Activated T-helper 1 cell treated with anti-CD3 and anti-CD28 coated beads, Interleukin-12 subunit alpha, Interleukin-12 subunit beta, Interleukin-2, Interleukin-4 antibody, amounts not matched to agents 30 ng/mL and 10 ng/mL and 1 ng/mL, durations not matched to agents 14 hours and 24 hours and 36 hours (primary cell): ENCODE measurements around the gene CHSY1. TPM values are rescaled to one million over a fixed set of nuclear protein-coding genes. Genes with fewer than 3 reads are reported as not detected.

ENCODE experiments used
- DNase-seq: peaks from one replicate; pipeline ENCODE4 v3.0.0; 2021; ENCODE audit warnings: low spot score
- H3K27ac Mint-ChIP-seq: one replicate; pipeline ENCODE4 v1.8.0; 2021; ENCODE audit warnings: mild to moderate bottlenecking, mixed read lengths
- H3K27me3 Mint-ChIP-seq: one replicate; pipeline ENCODE4 v1.8.0; 2022; ENCODE audit warnings: mild to moderate bottlenecking, moderate library complexity, mixed read lengths; ENCODE audit not compliant: insufficient read depth
- H3K36me3 Mint-ChIP-seq: one replicate; pipeline ENCODE4 v1.8.0; 2021; ENCODE audit warnings: low read depth, mixed read lengths
- H3K4me1 Mint-ChIP-seq: one replicate; pipeline ENCODE4 v1.8.0; 2021; ENCODE audit warnings: low read depth, mixed read lengths
- H3K4me3 Mint-ChIP-seq: one replicate; pipeline ENCODE4 v1.8.0; 2021; ENCODE audit warnings: mild to moderate bottlenecking, moderate library complexity, mixed read lengths
- H3K9me3 Mint-ChIP-seq: one replicate; pipeline ENCODE4 v1.8.0; 2021; ENCODE audit warnings: mixed read lengths
- intact Hi-C: fragments of 100-400 bp; cut with micrococcal nuclease; formaldehyde crosslinking; loops from one replicate; pipeline ENCODE4 v1.15.1; 2024
- total RNA-seq: library from RNA; stranded (reverse); gene quantifications from 2 replicates; pipeline ENCODE4 v1.2.3, GENCODE V29; 2022

Gene CHSY1
- total RNA-seq, 1 donor from 2014 or later, result 76.3 TPM

- Mint-ChIP-seq H3K27ac (peak overlapping the region; percentile 42), H3K9me3 (no peaks in the 10 kb centered on the region), H3K36me3 (peaks cover 60% of the 10 kb centered on the region), H3K27me3 (no peaks in the 10 kb centered on the region), H3K4me3 (peak overlapping the region; percentile 60), H3K4me1 (peaks cover 83% of the 10 kb centered on the region)
- intact Hi-C loops, result loop anchor here (1.0 to 5.0 kb wide), 3 partner anchors 42 to 645 kb away; partner anchors contain the start of genes ASB7 and LINS1
- DNase-seq, result no peak
Observed at GRCh38 chr15:101246824-101247745, 4.8 kb downstream of the CHSY1 start.

- Mint-ChIP-seq H3K36me3 (peaks cover 62% of the 10 kb centered on the region), H3K27ac (peak overlapping the region; percentile 42), H3K4me3 (peak overlapping the region; percentile 60), H3K27me3 (no peaks in the 10 kb centered on the region), H3K4me1 (peaks cover 90% of the 10 kb centered on the region), H3K9me3 (no peaks in the 10 kb centered on the region)
- intact Hi-C loops, result loop anchor here (5.0 kb wide), 1 partner anchor 644 kb away; the partner anchor contains the start of genes ASB7 and LINS1
- no peak for DNase-seq
Observed at GRCh38 chr15:101246391-101246790, 5.5 kb downstream of the CHSY1 start.

- H3K9me3 Mint-ChIP-seq, result no peaks in the 10 kb centered on the region
- DNase-seq, result no peak
- peaks cover 56% of the 10 kb centered on the region for H3K36me3 Mint-ChIP-seq
- H3K4me3 Mint-ChIP-seq, result peak overlapping the region; percentile 60
- intact Hi-C loops, result loop anchor here (5.0 kb wide), 1 partner anchor 643 kb away; the partner anchor contains the start of genes ASB7 and LINS1
- no peaks in the 10 kb centered on the region for H3K27me3 Mint-ChIP-seq
- H3K4me1 Mint-ChIP-seq, result peaks cover 99% of the 10 kb centered on the region
- peak overlapping the region; percentile 42 for H3K27ac Mint-ChIP-seq
Observed at GRCh38 chr15:101244889-101245668, 6.8 kb downstream of the CHSY1 start.

GRCh38 chr15:101244036-101244781 is 7.6 kb downstream of the CHSY1 start:
- H3K4me3 Mint-ChIP-seq, result peak overlapping the region; percentile 60
- intact Hi-C loops, result no loop called here
- peak overlapping the region; percentile 42 for H3K27ac Mint-ChIP-seq
- peaks cover 55% of the 10 kb centered on the region for H3K36me3 Mint-ChIP-seq
- H3K27me3 Mint-ChIP-seq, result no peaks in the 10 kb centered on the region
- DNase-seq, result no peak
- peaks cover 99% of the 10 kb centered on the region for H3K4me1 Mint-ChIP-seq
- H3K9me3 Mint-ChIP-seq, result no peaks in the 10 kb centered on the region

DNA sequence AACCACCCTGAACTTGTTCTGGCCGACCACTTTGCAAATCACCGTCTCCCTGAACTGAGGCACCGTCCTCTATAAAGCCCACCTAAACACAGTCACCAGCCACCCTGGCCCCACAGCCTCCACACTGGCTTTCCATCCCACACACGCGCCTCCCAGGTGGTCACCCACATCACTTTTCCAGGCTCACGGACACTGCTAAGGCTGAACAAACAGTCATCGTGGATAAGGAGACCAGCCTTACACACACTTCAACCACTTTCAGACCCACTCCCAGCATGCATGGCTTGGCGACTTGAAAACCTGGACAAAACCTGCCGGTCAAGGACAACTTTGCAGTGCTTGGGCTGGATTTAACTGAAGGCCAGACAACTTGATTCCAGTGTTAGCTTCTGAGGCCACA is 8.4 kb downstream of the CHSY1 start:
- DNase-seq, result no peak
- no peaks in the 10 kb centered on the region for H3K9me3 Mint-ChIP-seq
- peak overlapping the region; percentile 42 for H3K27ac Mint-ChIP-seq
- peaks cover 53% of the 10 kb centered on the region for H3K36me3 Mint-ChIP-seq
- peaks cover 99% of the 10 kb centered on the region for H3K4me1 Mint-ChIP-seq
- no peaks in the 10 kb centered on the region for H3K27me3 Mint-ChIP-seq
- H3K4me3 Mint-ChIP-seq, result peak overlapping the region; percentile 60
- intact Hi-C loops, result loop anchor here (2.0 kb wide), 1 partner anchor 37 kb away; no protein-coding TSS in a partner anchor

DNA sequence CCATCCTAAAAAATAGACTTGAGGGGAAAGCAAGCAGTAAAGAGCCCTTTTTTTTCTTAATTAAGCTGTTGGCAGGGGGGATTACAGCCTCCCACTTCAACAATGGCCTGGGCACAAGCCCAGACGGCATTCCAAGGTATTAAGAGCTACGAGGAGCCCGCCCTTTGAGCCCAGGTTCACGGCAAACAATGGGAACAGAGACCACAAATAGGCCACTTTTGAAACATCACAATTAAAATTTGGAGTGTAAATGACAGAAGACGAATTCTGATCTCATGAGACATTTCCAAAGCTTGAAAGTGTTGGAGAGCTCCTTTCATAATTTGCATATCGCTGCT is 8.9 kb downstream of the CHSY1 start:
- no peaks in the 10 kb centered on the region for H3K9me3 Mint-ChIP-seq
- H3K4me3 Mint-ChIP-seq, result peak overlapping the region; percentile 60
- peak overlapping the region; percentile 89 for H3K27ac Mint-ChIP-seq
- peaks cover 99% of the 10 kb centered on the region for H3K4me1 Mint-ChIP-seq
- H3K36me3 Mint-ChIP-seq, result peaks cover 50% of the 10 kb centered on the region
- no peaks in the 10 kb centered on the region for H3K27me3 Mint-ChIP-seq
- intact Hi-C loops, result loop anchor here (1.0 to 2.0 kb wide), 2 partner anchors 7 to 36 kb away; no protein-coding TSS in a partner anchor
- DNase-seq, result no peak

GRCh38 chr15:101242160-101242998 is 9.5 kb downstream of the CHSY1 start:
- Mint-ChIP-seq H3K27ac (peak overlapping the region; percentile 89), H3K36me3 (peaks cover 48% of the 10 kb centered on the region), H3K9me3 (no peaks in the 10 kb centered on the region)

DNA sequence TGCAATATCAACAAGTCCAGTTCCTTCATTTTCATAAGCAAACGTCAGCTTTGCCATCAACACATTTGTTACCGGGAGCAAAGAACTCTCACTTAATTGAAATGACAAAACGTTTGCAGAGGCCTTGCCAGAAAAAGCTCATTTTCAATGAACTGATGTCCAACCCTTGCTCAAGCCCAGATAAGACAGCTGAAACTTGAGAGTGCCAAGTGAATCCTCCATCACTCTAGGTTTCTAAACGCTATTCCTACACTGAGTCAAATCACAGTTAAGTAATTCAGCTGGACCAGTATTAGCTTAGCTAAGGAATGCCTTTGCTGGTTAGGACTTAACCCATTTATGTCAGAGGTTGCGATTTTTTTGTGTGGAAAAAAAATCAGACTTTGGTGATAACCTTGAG is 11.5 kb downstream of the CHSY1 start:
- peak overlapping the region; percentile 7 for H3K27ac Mint-ChIP-seq
- intact Hi-C loops, result no loop called here
- H3K4me1 Mint-ChIP-seq, result peaks cover 91% of the 10 kb centered on the region
- H3K9me3 Mint-ChIP-seq, result no peaks in the 10 kb centered on the region
- peaks cover 43% of the 10 kb centered on the region for H3K36me3 Mint-ChIP-seq
- no peak for DNase-seq
- peak overlapping the region; percentile 19 for H3K4me3 Mint-ChIP-seq
- H3K27me3 Mint-ChIP-seq, result no peaks in the 10 kb centered on the region

More at GRCh38 chr15:101242160-101242998, 9.5 kb downstream of the CHSY1 start:
- intact Hi-C loops, result loop anchor here (1.0 to 2.0 kb wide), 2 partner anchors 8 to 36 kb away; no protein-coding TSS in a partner anchor
- Mint-ChIP-seq H3K4me1 (peaks cover 100% of the 10 kb centered on the region), H3K4me3 (peak overlapping the region; percentile 60), H3K27me3 (no peaks in the 10 kb centered on the region)
- DNase-seq, result peak; percentile 68

- peak overlapping the region; percentile 58 for H3K4me3 Mint-ChIP-seq
- no peaks in the 10 kb centered on the region for H3K27me3 Mint-ChIP-seq
- peaks cover 89% of the 10 kb centered on the region for H3K4me1 Mint-ChIP-seq
- H3K36me3 Mint-ChIP-seq, result peaks cover 43% of the 10 kb centered on the region
- intact Hi-C loops, result loop anchor here (1.0 kb wide), 1 partner anchor 29 kb away; no protein-coding TSS in a partner anchor
- peak overlapping the region; percentile 86 for H3K27ac Mint-ChIP-seq
- H3K9me3 Mint-ChIP-seq, result no peaks in the 10 kb centered on the region
- DNase-seq, result no peak
Observed at GRCh38 chr15:101239724-101240136, 12.1 kb downstream of the CHSY1 start.

GRCh38 chr15:101237251-101237650 is 14.6 kb downstream of the CHSY1 start:
- Mint-ChIP-seq H3K27me3 (no peaks in the 10 kb centered on the region), H3K4me1 (peaks cover 88% of the 10 kb centered on the region), H3K27ac (peak overlapping the region; percentile 48), H3K4me3 (peak overlapping the region; percentile 13), H3K36me3 (peaks cover 56% of the 10 kb centered on the region), H3K9me3 (no peaks in the 10 kb centered on the region)
- intact Hi-C loops, result no loop called here
- DNase-seq, result no peak

- peaks cover 7% of the 10 kb centered on the region for H3K9me3 Mint-ChIP-seq
- H3K36me3 Mint-ChIP-seq, result peaks cover 77% of the 10 kb centered on the region
- DNase-seq, result no peak
- no peak overlapping the region for H3K4me3 Mint-ChIP-seq
- H3K4me1 Mint-ChIP-seq, result peaks cover 77% of the 10 kb centered on the region
- intact Hi-C loops, result no loop called here
- H3K27me3 Mint-ChIP-seq, result no peaks in the 10 kb centered on the region
- no peak overlapping the region for H3K27ac Mint-ChIP-seq
Observed at GRCh38 chr15:101233651-101234280, 18.1 kb downstream of the CHSY1 start.
